Spleen (tissue), 11 donors: ENCODE data around the gene ATP13A4. TPM values are rescaled to one million over a fixed set of nuclear protein-coding genes. Genes with fewer than 3 reads are reported as not detected.

ENCODE experiments used
- DNase-seq: peaks from one replicate; pipeline ENCODE4 v3.0.0-alpha.2; 2020
- H3K27ac ChIP-seq, 8 donors: fragments of 200-600 bp; sonication (generic) in 7 of 8; 1 replicate in 4 of 8; 2 replicates in 4 of 8; pipeline versions ENCODE4 v1.5.0 to v1.8.0; 2016 to 2021; ENCODE audit warnings: inconsistent platforms in 4 of 8, mild to moderate bottlenecking in 4 of 8, moderate library complexity in 1 of 8
- H3K27me3 ChIP-seq, 7 donors: fragments of 200-600 bp; sonication (generic) in 6 of 7; replicated peaks in 1 of 7; 1 replicate in 4 of 7; 2 replicates in 3 of 7; pipeline versions ENCODE4 v1.5.0 to v1.8.0; 2016 to 2021; ENCODE audit warnings: inconsistent platforms in 3 of 7, mild to moderate bottlenecking in 1 of 7
- H3K36me3 ChIP-seq, 6 donors: fragments of 200-600 bp; sonication (generic) in 5 of 6; 1 replicate in 4 of 6; 2 replicates in 2 of 6; pipeline versions ENCODE4 v1.5.0 to v1.8.0; 2016 to 2021; ENCODE audit warnings: inconsistent platforms in 2 of 6
- H3K4me1 ChIP-seq, 6 donors: fragments of 200-600 bp; sonication (generic) in 5 of 6; 1 replicate in 3 of 6; 2 replicates in 3 of 6; pipeline versions ENCODE4 v1.5.0 to v1.8.0; 2016 to 2021; ENCODE audit warnings: inconsistent platforms in 3 of 6
- H3K4me3 ChIP-seq, 8 donors: fragments of 200-600 bp; sonication (generic) in 7 of 8; 1 replicate in 4 of 8; 2 replicates in 4 of 8; pipeline versions ENCODE4 v1.5.0 to v1.8.0; 2016 to 2021; ENCODE audit warnings: inconsistent platforms in 4 of 8, mild to moderate bottlenecking in 4 of 8, moderate library complexity in 2 of 8
- H3K9me3 ChIP-seq, 8 donors: fragments of 200-600 bp; sonication (generic) in 7 of 8; 1 replicate in 4 of 8; 2 replicates in 4 of 8; pipeline versions ENCODE4 v1.5.0 to v1.8.0; 2016 to 2021; ENCODE audit warnings: inconsistent platforms in 4 of 8
- POLR2A ChIP-seq, 3 donors: fragments of 450-650 bp; IDR thresholded peaks; one replicate each; pipeline ENCODE4 v1.5.1; 2017; ENCODE audit warnings: antibody characterized with exemption in 3 of 3, mild to moderate bottlenecking in 1 of 3
- POLR2AphosphoS5 ChIP-seq, 3 donors: sonication (generic); formaldehyde crosslinking; IDR thresholded peaks; one replicate each; pipeline ENCODE4 v1.5.1; 2017; ENCODE audit warnings: antibody characterized with exemption in 3 of 3
- WGBS, 5 donors: extraction: QIAGEN DNeasy Blood & Tissue Kit in 3 of 5; methylation state at CpG; one replicate each; pipeline versions ENCODE4 v1.1.5 to v1.1.7; 2013 to 2018; 5-methylcytosine and 5-hydroxymethylcytosine counted together
- intact Hi-C: fragments of 100-400 bp; cut with DNase I; formaldehyde crosslinking; loops from one replicate; pipeline ENCODE4 v1.15.0; 2023; ENCODE audit warnings: low total_unique reads
- polyA plus RNA-seq, 3 donors: library from polyadenylated mRNA; stranded (reverse); fragments of 200-250 nt; gene quantifications; one replicate each; pipeline ENCODE4 v1.2.1, GENCODE V29; 2013
- total RNA-seq, 7 donors: library from RNA; depleted of rRNA in 3 of 7; stranded (reverse); fragments of >200 nt in 3 of 7; fragmentation: NEBNext Ultra II Directional in 4 of 7; extraction: Animal tissue kit (Norgen Biotek cat#: 25700) in 4 of 7; gene quantifications; one replicate each; pipeline versions ENCODE4 v1.1.0 to v1.2.1, GENCODE V29; 2016 to 2021
- TF ChIP-seq, protein P1 (sequence below), 11 experiments: fragments of 200-600 bp in 7 of 11; fragments of 450-650 bp in 4 of 11; sonication (generic) in 4 of 11; IDR thresholded peaks in 8 of 11; conservative IDR thresholded peaks in 3 of 11; 1 replicate in 7 of 11; 2 replicates in 4 of 11; pipeline versions ENCODE4 v1.4.0 to v1.8.0; 2016 to 2021; ENCODE audit warnings: antibody characterized with exemption in 11 of 11, inconsistent platforms in 4 of 11, mild to moderate bottlenecking in 1 of 11
- donor health status: healthy with polysubstance abuse.
- donor health status: DM: no; HTN: no; CAD: no; lungs with moderate emphysema.
- donor health status: DM: no; HTN: no; CAD: no.
- donor health status: Bipolar disorder and iron deficiency.
- donor health status: healthy.
- donor health status: DM: no; HTN: no; CAD: no.
- donor health status: DM: yes; HTN: yes; CAD: no.

The ATP13A4 gene
- total and polyA plus RNA-seq, 10 donors, result 0.24 to 8.4 (median 1.5) TPM

DNA sequence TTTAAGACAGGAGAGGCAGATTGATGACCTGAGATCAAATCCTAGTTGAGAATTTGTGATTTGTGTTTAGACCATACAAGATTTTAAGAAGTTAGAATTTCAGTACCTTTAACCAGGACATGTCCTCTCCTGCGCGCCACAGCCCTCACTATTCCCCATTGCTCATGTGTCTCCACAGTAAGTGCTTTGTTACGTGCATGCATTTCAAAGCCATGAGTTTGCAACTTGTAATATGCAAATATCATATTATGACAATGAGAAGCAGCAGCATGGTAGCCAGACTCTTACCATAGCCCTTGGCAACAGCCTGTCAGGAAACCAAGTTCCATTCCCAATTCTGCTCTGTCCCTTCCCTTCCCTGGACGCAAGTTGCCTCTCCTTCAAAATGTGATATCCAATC is 102.8 kb downstream of the ATP13A4 start:
- Histone ChIP-seq H3K4me1 (peaks cover 0 to 5% (median 1%) of the 10 kb centered on the region in 6 donors), H3K27ac (no peak overlapping the region), H3K4me3 (no peak overlapping the region), H3K27me3 (no peaks in the 10 kb centered on the region), H3K36me3 (no peaks in the 10 kb centered on the region), H3K9me3 (no peaks in the 10 kb centered on the region)
- TF ChIP-seq POLR2A (IDR thresholded peaks at IDR 0.05), result no peak
- TF ChIP-seq, protein P1, sequence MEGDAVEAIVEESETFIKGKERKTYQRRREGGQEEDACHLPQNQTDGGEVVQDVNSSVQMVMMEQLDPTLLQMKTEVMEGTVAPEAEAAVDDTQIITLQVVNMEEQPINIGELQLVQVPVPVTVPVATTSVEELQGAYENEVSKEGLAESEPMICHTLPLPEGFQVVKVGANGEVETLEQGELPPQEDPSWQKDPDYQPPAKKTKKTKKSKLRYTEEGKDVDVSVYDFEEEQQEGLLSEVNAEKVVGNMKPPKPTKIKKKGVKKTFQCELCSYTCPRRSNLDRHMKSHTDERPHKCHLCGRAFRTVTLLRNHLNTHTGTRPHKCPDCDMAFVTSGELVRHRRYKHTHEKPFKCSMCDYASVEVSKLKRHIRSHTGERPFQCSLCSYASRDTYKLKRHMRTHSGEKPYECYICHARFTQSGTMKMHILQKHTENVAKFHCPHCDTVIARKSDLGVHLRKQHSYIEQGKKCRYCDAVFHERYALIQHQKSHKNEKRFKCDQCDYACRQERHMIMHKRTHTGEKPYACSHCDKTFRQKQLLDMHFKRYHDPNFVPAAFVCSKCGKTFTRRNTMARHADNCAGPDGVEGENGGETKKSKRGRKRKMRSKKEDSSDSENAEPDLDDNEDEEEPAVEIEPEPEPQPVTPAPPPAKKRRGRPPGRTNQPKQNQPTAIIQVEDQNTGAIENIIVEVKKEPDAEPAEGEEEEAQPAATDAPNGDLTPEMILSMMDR (IDR thresholded peaks at IDR 0.05 in 8 of 11, conservative IDR thresholded peaks at IDR 0.05 in 3 of 11), result no peak
- TF ChIP-seq POLR2AphosphoS5 (IDR thresholded peaks at IDR 0.05), result no peak
- 93 to 98% (median 95%) methylated on average over 4 of the region's 4 CpGs for WGBS, 5 donors
- no peak for DNase-seq
- intact Hi-C loops, result no loop called here

DNA sequence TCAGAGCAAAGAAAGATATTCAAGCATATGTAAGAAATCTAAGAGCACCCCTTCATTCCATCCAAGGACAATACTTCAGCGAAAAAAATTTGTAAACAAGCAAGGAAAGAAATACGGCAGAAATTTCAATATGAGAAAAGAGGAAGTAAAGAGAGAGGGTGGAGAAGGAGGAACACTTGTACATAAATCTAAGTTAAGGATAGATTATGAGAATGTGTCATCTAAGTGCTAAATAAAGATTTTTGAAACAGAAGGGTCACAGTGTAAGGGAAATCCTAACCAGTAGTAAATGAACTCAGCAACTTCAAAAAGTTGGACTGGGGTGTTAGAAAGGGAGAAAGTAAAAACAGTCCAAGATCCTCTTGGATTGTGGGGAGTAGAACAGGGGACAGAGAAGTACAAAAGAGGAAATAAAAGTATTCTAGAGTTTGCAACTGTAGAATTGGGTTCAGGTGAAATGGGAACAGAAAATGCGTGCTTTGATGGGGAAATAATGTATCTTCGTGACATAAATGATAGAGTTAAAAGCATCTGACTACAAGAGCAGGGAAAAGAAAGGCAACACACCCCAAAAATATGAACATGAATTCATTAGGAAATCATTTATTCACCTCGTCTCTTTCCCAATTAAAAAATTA is 107.6 kb downstream of the ATP13A4 start:
- 42 to 50% (median 43%) methylated on average over 5 of the region's 5 CpGs for WGBS, 5 donors
- H3K27me3 ChIP-seq, result no peaks in the 10 kb centered on the region
- intact Hi-C loops, result no loop called here
- no peaks in the 10 kb centered on the region for H3K36me3 ChIP-seq
- no peak overlapping the region for H3K4me3 ChIP-seq
- H3K27ac ChIP-seq, result no peak overlapping the region
- H3K9me3 ChIP-seq, result no peaks in the 10 kb centered on the region
- TF ChIP-seq, protein P1 (IDR thresholded peaks at IDR 0.05 in 8 of 11, conservative IDR thresholded peaks at IDR 0.05 in 3 of 11), result no peak
- TF ChIP-seq POLR2AphosphoS5 (IDR thresholded peaks at IDR 0.05) (no peak), POLR2A (IDR thresholded peaks at IDR 0.05) (no peak)
- peaks cover 0 to 5% (median 2%) of the 10 kb centered on the region in 6 donors for H3K4me1 ChIP-seq
- no peak for DNase-seq

DNA sequence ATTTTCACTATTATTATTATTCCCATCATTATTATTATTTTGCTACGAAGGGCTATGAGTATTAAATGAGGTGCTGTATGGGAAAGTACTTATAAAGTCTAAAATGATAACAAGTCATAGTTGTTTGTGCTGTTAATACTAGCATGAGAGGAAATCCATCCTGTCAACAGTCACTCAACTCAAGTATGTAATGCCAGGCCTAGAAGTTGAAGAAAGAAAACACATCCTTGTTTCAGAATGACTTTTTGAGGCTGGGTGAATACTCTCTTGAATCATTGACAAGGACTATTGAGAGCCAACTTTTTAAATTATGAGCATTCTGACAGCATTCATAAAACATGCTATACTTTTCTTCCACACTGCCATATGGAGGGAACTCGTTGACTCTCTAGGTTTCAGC is 115.3 kb downstream of the ATP13A4 start:
- no peak for TF ChIP-seq POLR2AphosphoS5 (IDR thresholded peaks at IDR 0.05)
- no peak for TF ChIP-seq POLR2A (IDR thresholded peaks at IDR 0.05)
- TF ChIP-seq, protein P1 (IDR thresholded peaks at IDR 0.05 in 8 of 11, conservative IDR thresholded peaks at IDR 0.05 in 3 of 11), result no peak
- H3K27me3 ChIP-seq, result no peaks in the 10 kb centered on the region
- intact Hi-C loops, result no loop called here
- no peak for DNase-seq
- H3K27ac ChIP-seq, result no peak overlapping the region
- H3K4me1 ChIP-seq, result no peaks in the 10 kb centered on the region
- no peaks in the 10 kb centered on the region for H3K36me3 ChIP-seq
- WGBS, 5 donors, result 72 to 85% (median 77%) methylated on average over 2 of the region's 2 CpGs
- no peak overlapping the region for H3K4me3 ChIP-seq
- no peaks in the 10 kb centered on the region for H3K9me3 ChIP-seq

DNA sequence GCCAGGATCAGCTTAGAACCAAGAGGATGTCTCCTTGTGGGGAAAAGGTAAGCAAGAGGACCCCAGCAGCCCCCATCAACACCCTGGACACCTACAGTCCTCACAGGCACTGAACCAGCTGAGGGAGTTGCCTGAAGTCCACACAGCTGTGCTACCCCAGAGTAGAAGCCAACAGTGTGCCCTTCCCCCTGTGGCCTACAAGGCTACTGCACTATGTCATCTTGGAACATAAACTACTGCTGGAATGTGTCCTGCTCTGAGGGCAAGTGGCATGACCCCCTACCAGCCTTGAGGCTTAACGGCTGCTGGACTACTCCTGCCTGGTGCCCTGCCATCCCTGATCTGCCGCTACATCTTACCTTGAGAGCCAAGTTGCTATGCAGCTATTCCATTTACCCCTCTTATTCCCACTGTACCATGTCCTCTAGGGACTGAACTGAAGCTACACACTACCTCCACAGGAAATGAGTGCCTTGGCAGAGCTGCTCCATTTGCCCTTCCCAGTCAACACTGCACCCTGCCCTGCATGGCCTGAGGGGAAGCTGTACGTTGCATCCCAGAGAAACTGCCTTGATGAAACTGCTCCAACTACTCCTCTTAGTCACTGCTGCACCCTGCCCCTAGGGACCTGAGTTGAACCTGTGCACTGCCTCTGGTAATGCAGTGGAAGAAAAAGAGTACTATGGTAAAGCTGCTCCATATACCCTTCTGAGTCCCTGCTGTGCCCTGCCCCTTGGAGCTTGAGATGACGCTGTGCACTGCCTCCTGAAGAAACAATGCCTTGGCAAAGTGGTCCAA is 135.9 kb downstream of the ATP13A4 start:
- 82 to 96% (median 90%) methylated on average over 3 to 4 of the region's 4 CpGs for WGBS, 5 donors
- no peak for DNase-seq
- no peaks in the 10 kb centered on the region for H3K4me1 ChIP-seq
- H3K27me3 ChIP-seq, result no peaks in the 10 kb centered on the region
- no peaks in the 10 kb centered on the region for H3K36me3 ChIP-seq
- no peak overlapping the region for H3K4me3 ChIP-seq
- H3K9me3 ChIP-seq, result peaks cover 0 to 85% (median 64%) of the 10 kb centered on the region in 8 donors
- intact Hi-C loops, result no loop called here
- no peak overlapping the region for H3K27ac ChIP-seq
- TF ChIP-seq POLR2A (IDR thresholded peaks at IDR 0.05) (no peak), POLR2AphosphoS5 (IDR thresholded peaks at IDR 0.05) (no peak)
- TF ChIP-seq, protein P1 (IDR thresholded peaks at IDR 0.05 in 8 of 11, conservative IDR thresholded peaks at IDR 0.05 in 3 of 11), result no peak
